ENCODE results near the gene IMMT. TPM values are rescaled to one million over a fixed set of nuclear protein-coding genes. Genes with fewer than 3 reads are reported as not detected.
"Not testable (repeated sequence)": the region's sequence is repeated elsewhere in the genome, so short reads cannot be mapped to it uniquely, and the experiment has no call there.

IMMT gene
- 65.2 to 91.5 TPM (median 74.0 TPM) in 3 replicates for polyA plus RNA-seq
- 82.5 TPM for polyA plus RNA-seq (2011; ENCODE audit: low read depth)
- 57.7 and 77.3 TPM in 2 replicates for polyA plus RNA-seq (2011; cell fraction: cytosol; rRNA removed)
- 88.2 and 93.2 TPM in 2 replicates for polyA plus RNA-seq (2011; cell fraction: nucleus; rRNA removed)
- 51.7 and 87.4 TPM in 2 replicates for polyA plus RNA-seq (2012; ENCODE audit: low replicate concordance)
- 31.0 to 75.8 TPM (median 47.1 TPM) in 3 replicates for polyA minus RNA-seq
- polyA minus RNA-seq (2011; cell fraction: cytosol; rRNA and poly(A)+ RNA removed) = 57.6 TPM
- 38.9 and 66.7 TPM in 2 replicates for polyA minus RNA-seq (2011; cell fraction: nucleus; rRNA and poly(A)+ RNA removed)

DNA sequence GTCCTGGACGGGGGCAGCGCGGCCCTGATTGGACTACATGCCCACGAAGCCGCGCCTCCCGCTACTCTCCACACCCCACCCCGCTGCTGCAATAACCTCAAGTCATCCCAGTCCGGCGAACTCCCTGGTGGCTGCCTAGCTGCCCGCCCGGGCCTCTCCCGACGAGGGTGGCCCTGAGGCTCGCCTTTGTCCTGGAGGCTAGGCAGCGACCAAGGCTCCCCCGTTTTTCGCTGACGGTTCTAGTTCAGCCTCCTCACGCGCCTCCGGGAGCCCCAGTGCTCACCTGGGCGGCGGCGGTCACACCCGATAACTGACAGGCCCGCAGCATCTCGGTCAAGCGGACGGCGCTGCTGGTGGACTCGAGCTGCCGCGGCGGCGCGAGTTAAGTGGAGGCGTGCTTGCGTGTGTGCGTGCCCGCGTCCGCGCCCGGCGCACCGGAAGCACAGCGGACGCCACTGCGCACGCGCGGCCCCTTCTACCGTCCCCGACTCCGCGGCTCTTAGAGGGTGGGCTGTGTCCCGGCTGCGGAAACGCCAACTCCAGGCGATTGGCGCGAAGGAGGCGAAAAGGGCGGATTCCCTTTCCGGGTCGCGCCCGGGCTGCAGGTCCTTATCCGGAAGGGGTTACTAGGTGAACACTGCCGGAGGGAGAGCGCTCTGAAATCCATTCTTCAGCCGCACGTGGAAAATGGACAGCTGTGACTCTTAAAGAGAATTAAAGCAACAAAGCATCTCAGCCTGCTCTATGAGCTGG lies at the start of gene IMMT:
Gene IMMT, minus strand, starts transcription at position 408 of the 753 bp plus-strand sequence. Its CDS starts 80 bp downstream, at position 328.
- FAIRE-seq (no peak), DNase-seq (ENCODE audit: low read depth, low spot score) (peak; percentile 81)
- Histone ChIP-seq H3K9me3 (ENCODE audit: control insufficient read depth, low read depth, low read length) (no peaks in the 10 kb centered on the region), H2AFZ (ENCODE audit: control insufficient read depth, low read length) (peak within 1 kb of the TSS; percentile 79), H3K79me2 (ENCODE audit: control insufficient read depth, insufficient read depth, low read length) (peaks cover 55% of the 10 kb centered on the region), H3K9ac (ENCODE audit: control insufficient read depth, extremely low read depth, insufficient read depth, low read length) (peak within 1 kb of the TSS; percentile 96), H3K27ac (ENCODE audit: control insufficient read depth, insufficient read depth, low read length) (peak within 1 kb of the TSS; percentile 92), H3K36me3 (ENCODE audit: control insufficient read depth in 2 of 2, extremely low read depth in 1 of 2, insufficient read depth in 2 of 2, low read length in 2 of 2) (peaks cover 0 to 1% of the 10 kb centered on the region in 2 experiments), H3K27me3 (ENCODE audit: control insufficient read depth, extremely low read depth, insufficient read depth, low read length) (no peaks in the 10 kb centered on the region), H3K4me1 (ENCODE audit: control insufficient read depth, extremely low read depth, insufficient read depth, low read length) (peaks cover 15% of the 10 kb centered on the region), H3K4me3 (ENCODE audit: control insufficient read depth in 2 of 3, extremely low read depth in 1 of 3, insufficient read depth in 2 of 3, low read depth in 1 of 3, low read length in 3 of 3) (peak within 1 kb of the TSS; percentile 77 to 82 (median 79)), H3K9me1 (ENCODE audit: control insufficient read depth, extremely low read depth, insufficient read depth, low read length) (no peaks in the 10 kb centered on the region), H3K4me2 (ENCODE audit: control insufficient read depth, extremely low read depth, insufficient read depth, low read depth, low read length) (peak within 1 kb of the TSS; percentile 85), H4K20me1 (ENCODE audit: control insufficient read depth, extremely low read depth, insufficient read depth, low read length) (peaks cover 7% of the 10 kb centered on the region)
- dilution Hi-C loops (cut with MboI; ENCODE audit: extremely low pct_ligation_motif_present, low sequenced_read_pairs) = no loop called here
- TF ChIP-seq CTCF (optimal IDR thresholded peaks at IDR 0.05 in 1 of 3, IDR thresholded peaks at IDR 0.05 in 1 of 3, conservative IDR thresholded peaks at IDR 0.05 in 1 of 3; ENCODE audit: extremely low read depth in 1 of 3, insufficient read depth in 2 of 3, low read length in 3 of 3) = no peak
- TF ChIP-seq EZH2 (IDR thresholded peaks at IDR 0.05; ENCODE audit: low read length) = no peak

DNA sequence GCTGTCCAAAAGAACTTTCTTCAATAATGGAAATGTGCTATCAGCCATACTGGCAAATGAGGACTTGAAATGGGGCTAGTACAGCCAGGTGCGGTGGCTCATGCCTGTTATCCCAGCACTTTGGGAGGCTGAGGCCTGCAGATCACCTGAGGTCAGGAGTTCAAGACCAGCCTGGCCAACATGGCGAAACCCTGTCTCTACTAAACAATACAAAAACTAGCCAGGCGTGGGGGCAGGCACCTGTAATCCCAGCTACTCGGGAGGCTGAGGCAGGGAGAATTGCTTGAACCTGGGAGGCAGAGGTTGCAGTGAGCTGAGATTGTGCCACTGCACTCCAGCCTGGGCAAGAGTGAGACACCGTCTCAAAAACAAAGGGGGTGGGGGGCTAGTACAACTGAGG lies 49.5 kb upstream of the IMMT start:
- FAIRE-seq = not testable (repeated sequence)

More for the DNA sequence above, 49.5 kb upstream of the IMMT start:
- H3K36me3 ChIP-seq (ENCODE audit: control insufficient read depth in 2 of 2, extremely low read depth in 1 of 2, insufficient read depth in 2 of 2, low read length in 2 of 2); H3K4me3 ChIP-seq (ENCODE audit: control insufficient read depth in 2 of 3, extremely low read depth in 1 of 3, insufficient read depth in 2 of 3, low read depth in 1 of 3, low read length in 3 of 3); H3K9ac ChIP-seq (ENCODE audit: control insufficient read depth, extremely low read depth, insufficient read depth, low read length); H3K4me2 ChIP-seq (ENCODE audit: control insufficient read depth, extremely low read depth, insufficient read depth, low read depth, low read length); H3K27me3 ChIP-seq (ENCODE audit: control insufficient read depth, extremely low read depth, insufficient read depth, low read length); DNase-seq (ENCODE audit: low read depth, low spot score); H3K9me3 ChIP-seq (ENCODE audit: control insufficient read depth, low read depth, low read length); H2AFZ ChIP-seq (ENCODE audit: control insufficient read depth, low read length); H3K27ac ChIP-seq (ENCODE audit: control insufficient read depth, insufficient read depth, low read length); H3K9me1 ChIP-seq (ENCODE audit: control insufficient read depth, extremely low read depth, insufficient read depth, low read length); H4K20me1 ChIP-seq (ENCODE audit: control insufficient read depth, extremely low read depth, insufficient read depth, low read length); dilution Hi-C loops (cut with MboI; ENCODE audit: extremely low pct_ligation_motif_present, low sequenced_read_pairs); H3K4me1 ChIP-seq (ENCODE audit: control insufficient read depth, extremely low read depth, insufficient read depth, low read length); H3K79me2 ChIP-seq (ENCODE audit: control insufficient read depth, insufficient read depth, low read length): not testable (repeated sequence)
